ENCODE measurements around the gene ADAMTSL3.

ADAMTSL3 gene, protein sequence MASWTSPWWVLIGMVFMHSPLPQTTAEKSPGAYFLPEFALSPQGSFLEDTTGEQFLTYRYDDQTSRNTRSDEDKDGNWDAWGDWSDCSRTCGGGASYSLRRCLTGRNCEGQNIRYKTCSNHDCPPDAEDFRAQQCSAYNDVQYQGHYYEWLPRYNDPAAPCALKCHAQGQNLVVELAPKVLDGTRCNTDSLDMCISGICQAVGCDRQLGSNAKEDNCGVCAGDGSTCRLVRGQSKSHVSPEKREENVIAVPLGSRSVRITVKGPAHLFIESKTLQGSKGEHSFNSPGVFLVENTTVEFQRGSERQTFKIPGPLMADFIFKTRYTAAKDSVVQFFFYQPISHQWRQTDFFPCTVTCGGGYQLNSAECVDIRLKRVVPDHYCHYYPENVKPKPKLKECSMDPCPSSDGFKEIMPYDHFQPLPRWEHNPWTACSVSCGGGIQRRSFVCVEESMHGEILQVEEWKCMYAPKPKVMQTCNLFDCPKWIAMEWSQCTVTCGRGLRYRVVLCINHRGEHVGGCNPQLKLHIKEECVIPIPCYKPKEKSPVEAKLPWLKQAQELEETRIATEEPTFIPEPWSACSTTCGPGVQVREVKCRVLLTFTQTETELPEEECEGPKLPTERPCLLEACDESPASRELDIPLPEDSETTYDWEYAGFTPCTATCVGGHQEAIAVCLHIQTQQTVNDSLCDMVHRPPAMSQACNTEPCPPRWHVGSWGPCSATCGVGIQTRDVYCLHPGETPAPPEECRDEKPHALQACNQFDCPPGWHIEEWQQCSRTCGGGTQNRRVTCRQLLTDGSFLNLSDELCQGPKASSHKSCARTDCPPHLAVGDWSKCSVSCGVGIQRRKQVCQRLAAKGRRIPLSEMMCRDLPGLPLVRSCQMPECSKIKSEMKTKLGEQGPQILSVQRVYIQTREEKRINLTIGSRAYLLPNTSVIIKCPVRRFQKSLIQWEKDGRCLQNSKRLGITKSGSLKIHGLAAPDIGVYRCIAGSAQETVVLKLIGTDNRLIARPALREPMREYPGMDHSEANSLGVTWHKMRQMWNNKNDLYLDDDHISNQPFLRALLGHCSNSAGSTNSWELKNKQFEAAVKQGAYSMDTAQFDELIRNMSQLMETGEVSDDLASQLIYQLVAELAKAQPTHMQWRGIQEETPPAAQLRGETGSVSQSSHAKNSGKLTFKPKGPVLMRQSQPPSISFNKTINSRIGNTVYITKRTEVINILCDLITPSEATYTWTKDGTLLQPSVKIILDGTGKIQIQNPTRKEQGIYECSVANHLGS (N-terminal part only)

DNA sequence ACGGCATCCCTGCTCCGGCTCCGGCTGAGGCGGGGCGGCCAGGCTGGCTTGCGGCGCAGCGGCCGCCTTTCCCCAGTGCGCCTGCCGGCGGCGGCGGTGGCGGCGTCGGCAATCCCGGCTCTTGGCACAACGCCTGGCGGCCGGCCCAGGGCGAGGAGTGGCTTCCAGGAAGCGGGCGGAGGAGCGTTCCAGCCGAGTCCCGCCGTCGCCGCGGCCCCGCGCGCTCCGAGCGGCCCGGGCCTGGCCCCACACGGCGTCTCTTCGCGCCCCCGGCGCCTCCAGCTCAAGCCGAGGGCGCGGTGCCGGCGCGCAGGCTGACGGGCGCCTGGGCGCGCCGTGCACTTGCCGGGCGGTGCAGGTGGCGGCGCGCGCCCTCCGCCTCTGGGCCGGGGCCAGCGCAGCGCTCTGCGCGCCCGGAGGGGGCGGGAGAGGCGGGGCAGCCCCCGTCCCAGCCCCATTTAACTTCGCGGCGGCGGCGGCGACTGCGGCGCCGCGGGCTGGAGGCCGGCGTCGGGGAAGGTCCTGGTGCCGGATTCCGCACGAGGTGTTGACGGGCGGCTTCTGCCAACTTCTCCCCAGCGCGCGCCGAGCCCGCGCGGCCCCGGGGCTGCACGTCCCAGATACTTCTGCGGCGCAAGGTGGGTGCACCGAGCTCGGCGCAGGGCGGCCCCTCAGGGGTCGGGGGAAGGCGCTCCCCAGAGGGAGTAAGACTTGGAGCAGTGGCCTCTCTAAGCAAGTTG, at the start of gene ADAMTSL3:
Gene ADAMTSL3 (plus strand): TSS at position 485 of the 740 bp plus-strand sequence. CDS start 1,639 bp downstream, outside the sequence.
- TF ChIP-seq, protein P1, sequence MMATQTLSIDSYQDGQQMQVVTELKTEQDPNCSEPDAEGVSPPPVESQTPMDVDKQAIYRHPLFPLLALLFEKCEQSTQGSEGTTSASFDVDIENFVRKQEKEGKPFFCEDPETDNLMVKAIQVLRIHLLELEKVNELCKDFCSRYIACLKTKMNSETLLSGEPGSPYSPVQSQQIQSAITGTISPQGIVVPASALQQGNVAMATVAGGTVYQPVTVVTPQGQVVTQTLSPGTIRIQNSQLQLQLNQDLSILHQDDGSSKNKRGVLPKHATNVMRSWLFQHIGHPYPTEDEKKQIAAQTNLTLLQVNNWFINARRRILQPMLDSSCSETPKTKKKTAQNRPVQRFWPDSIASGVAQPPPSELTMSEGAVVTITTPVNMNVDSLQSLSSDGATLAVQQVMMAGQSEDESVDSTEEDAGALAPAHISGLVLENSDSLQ (IDR thresholded peaks at IDR 0.05) = no peak
- TF ChIP-seq HDGF (IDR thresholded peaks at IDR 0.05; ENCODE audit: borderline replicate concordance) = no peak
- no peak for TF ChIP-seq SUZ12 (IDR thresholded peaks at IDR 0.05)
- TF ChIP-seq FOXA1 (IDR thresholded peaks at IDR 0.05) = no peak
- no peak for TF ChIP-seq ELF4 (IDR thresholded peaks at IDR 0.05)
- TF ChIP-seq SP1 (IDR thresholded peaks at IDR 0.05) = no peak
- no peak for TF ChIP-seq ZNF384 (IDR thresholded peaks at IDR 0.05)
- TF ChIP-seq FOXM1 (IDR thresholded peaks at IDR 0.05; ENCODE audit: borderline replicate concordance) = no peak
- no peak for TF ChIP-seq NFRKB (IDR thresholded peaks at IDR 0.05)
- TF ChIP-seq LEF1 (IDR thresholded peaks at IDR 0.05; ENCODE audit: borderline replicate concordance) = no peak
- TF ChIP-seq ARNT (IDR thresholded peaks at IDR 0.05) = no peak
- TF ChIP-seq BHLHE40 (IDR thresholded peaks at IDR 0.05; ENCODE audit: borderline replicate concordance) = no peak
- DNase-seq (ENCODE audit: extremely low spot score) = peak; percentile 74
- ChIA-PET CTCF (no interaction called here), POLR2A (no interaction called here)

DNA sequence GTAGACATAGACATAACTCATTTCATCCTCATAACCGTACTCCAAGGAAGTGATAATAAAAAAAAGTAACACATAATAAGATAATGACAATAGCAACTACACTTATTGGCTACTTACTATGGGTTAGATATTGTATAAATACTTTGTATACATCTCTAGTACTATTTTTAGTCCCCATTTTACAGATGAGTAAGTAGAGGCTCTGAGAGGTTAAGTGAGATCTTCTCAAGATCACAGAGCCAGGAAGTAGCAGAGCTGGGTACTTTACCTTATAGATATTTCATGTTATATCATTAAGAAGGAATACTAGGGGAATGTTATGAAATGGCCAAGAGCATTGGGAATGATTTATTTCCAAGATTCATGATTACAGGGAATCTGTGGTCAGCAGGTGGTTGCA, 49.4 kb upstream of the ADAMTSL3 start:
- CTCF ChIA-PET = interaction anchor here (1.0 kb wide), 1 partner anchor 168 kb away, joined by 3 read pairs; no protein-coding TSS in a partner anchor
- no peak for TF ChIP-seq ZNF384 (IDR thresholded peaks at IDR 0.05)
- no peak for TF ChIP-seq SP1 (IDR thresholded peaks at IDR 0.05)
- TF ChIP-seq, protein P1 (IDR thresholded peaks at IDR 0.05) = no peak
- TF ChIP-seq FOXA1 (IDR thresholded peaks at IDR 0.05) = no peak
- no peak for TF ChIP-seq L3MBTL2 (conservative IDR thresholded peaks at IDR 0.05)
- no peak for TF ChIP-seq ARNT (IDR thresholded peaks at IDR 0.05)
- no peak for TF ChIP-seq HDGF (IDR thresholded peaks at IDR 0.05; ENCODE audit: borderline replicate concordance)
- TF ChIP-seq LEF1 (IDR thresholded peaks at IDR 0.05; ENCODE audit: borderline replicate concordance) = no peak
- TF ChIP-seq CTBP1 (IDR thresholded peaks at IDR 0.05; ENCODE audit: borderline replicate concordance) = no peak
- no peak for TF ChIP-seq TARDBP (IDR thresholded peaks at IDR 0.05)
- TF ChIP-seq NFRKB (IDR thresholded peaks at IDR 0.05) = no peak
- TF ChIP-seq BHLHE40 (IDR thresholded peaks at IDR 0.05; ENCODE audit: borderline replicate concordance) = no peak
- TF ChIP-seq ELF4 (IDR thresholded peaks at IDR 0.05) = no peak
- no peak for TF ChIP-seq FOXK2 (IDR thresholded peaks at IDR 0.05)
- TF ChIP-seq SUZ12 (IDR thresholded peaks at IDR 0.05) = no peak
- no peak for TF ChIP-seq FOXM1 (IDR thresholded peaks at IDR 0.05; ENCODE audit: borderline replicate concordance)
- POLR2A ChIA-PET = interaction anchor here (1.1 kb wide), 1 partner anchor 16 kb away, joined by 3 read pairs; no protein-coding TSS in a partner anchor
- DNase-seq (ENCODE audit: extremely low spot score) = no peak

DNA sequence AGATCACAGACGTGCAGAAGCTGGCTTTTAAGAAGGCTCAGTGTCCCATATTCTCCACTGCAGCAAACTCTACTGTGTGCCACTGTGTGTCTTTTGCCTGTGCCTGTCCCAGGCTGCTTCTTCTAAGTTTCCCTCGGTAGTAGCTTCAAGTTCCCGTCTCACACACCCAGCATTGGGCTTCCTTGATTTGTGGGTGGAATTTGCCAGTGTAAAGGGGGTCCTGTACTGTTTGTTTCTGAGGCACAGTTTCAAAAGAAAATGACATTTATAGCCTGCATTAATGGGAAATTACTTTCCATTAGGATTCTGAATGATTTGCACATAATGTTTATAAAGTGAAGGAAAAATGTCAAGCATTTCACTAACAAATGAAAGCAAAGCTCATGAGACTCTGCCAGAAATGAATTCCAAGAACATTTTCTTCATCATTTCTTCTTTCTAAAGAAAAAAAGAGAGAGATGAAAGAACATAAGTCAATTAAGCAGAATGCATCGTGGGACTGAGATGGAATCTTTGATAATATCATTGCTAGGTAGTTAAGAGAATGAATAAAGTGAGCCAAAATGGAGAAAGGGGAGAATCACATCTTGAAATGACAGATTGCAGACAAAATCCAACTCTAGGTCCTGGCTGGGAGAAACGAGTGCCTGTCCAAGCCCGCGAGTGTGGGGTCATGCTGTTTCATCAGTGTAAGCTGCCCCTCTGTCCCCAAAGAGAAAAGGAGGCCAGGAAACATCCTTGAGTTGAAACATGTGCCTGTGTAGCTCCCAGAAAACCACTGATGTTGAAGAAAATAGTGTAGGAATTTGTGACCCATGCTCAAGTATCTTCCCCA, 48.6 kb upstream of the ADAMTSL3 start:
- ChIA-PET CTCF (interaction anchor here (1.0 kb wide), 1 partner anchor 169 kb away, joined by 3 read pairs; no protein-coding TSS in a partner anchor), POLR2A (interaction anchor here (1.1 kb wide), 1 partner anchor 17 kb away, joined by 3 read pairs; no protein-coding TSS in a partner anchor)
- no peak for DNase-seq (ENCODE audit: extremely low spot score)
- TF ChIP-seq ARNT (IDR thresholded peaks at IDR 0.05) (no peak), FOXM1 (IDR thresholded peaks at IDR 0.05; ENCODE audit: borderline replicate concordance) (no peak), L3MBTL2 (conservative IDR thresholded peaks at IDR 0.05) (no peak), LEF1 (IDR thresholded peaks at IDR 0.05; ENCODE audit: borderline replicate concordance) (no peak), NFRKB (IDR thresholded peaks at IDR 0.05) (no peak), BHLHE40 (IDR thresholded peaks at IDR 0.05; ENCODE audit: borderline replicate concordance) (no peak), FOXA1 (IDR thresholded peaks at IDR 0.05) (no peak), HDGF (IDR thresholded peaks at IDR 0.05; ENCODE audit: borderline replicate concordance) (no peak), ELF4 (IDR thresholded peaks at IDR 0.05) (no peak), CTBP1 (IDR thresholded peaks at IDR 0.05; ENCODE audit: borderline replicate concordance) (no peak), ZNF384 (IDR thresholded peaks at IDR 0.05) (no peak), SUZ12 (IDR thresholded peaks at IDR 0.05) (no peak), FOXK2 (IDR thresholded peaks at IDR 0.05) (no peak), SP1 (IDR thresholded peaks at IDR 0.05) (no peak)
- TF ChIP-seq, protein P1 (IDR thresholded peaks at IDR 0.05) = no peak

- ChIA-PET CTCF (no interaction called here), POLR2A (no interaction called here)
- TF ChIP-seq ELF4 (IDR thresholded peaks at IDR 0.05) (no peak), SUZ12 (IDR thresholded peaks at IDR 0.05) (no peak), SP1 (IDR thresholded peaks at IDR 0.05) (no peak), FOXA1 (IDR thresholded peaks at IDR 0.05) (no peak), LEF1 (IDR thresholded peaks at IDR 0.05; ENCODE audit: borderline replicate concordance) (no peak), FOXK2 (IDR thresholded peaks at IDR 0.05) (no peak), FOXM1 (IDR thresholded peaks at IDR 0.05; ENCODE audit: borderline replicate concordance) (no peak), BHLHE40 (IDR thresholded peaks at IDR 0.05; ENCODE audit: borderline replicate concordance) (no peak)
- no peak for DNase-seq (ENCODE audit: extremely low spot score)
Measured at GRCh38 chr15:83610132-83610531, 43.8 kb upstream of the ADAMTSL3 start.

Data from HEK293T (cell line).